ENCODE data around the gene TXNDC2. TPM values are rescaled to one million over a fixed set of nuclear protein-coding genes. Genes with fewer than 3 reads are reported as not detected.
A peak's percentile ranks its signal among the peaks of the same experiment; 100 is the strongest.
"Not testable (repeated sequence)": the region's sequence is repeated elsewhere in the genome, so short reads cannot be mapped to it uniquely, and the experiment has no call there.

Gene TXNDC2
- polyA plus RNA-seq, 3 donors from 2014 or later = not detected

- no peaks in the 10 kb centered on the region for H3K4me1 Mint-ChIP-seq
- no peak overlapping the region for H3K4me3 Mint-ChIP-seq
- peaks cover 0 to 15% (median 5%) of the 10 kb centered on the region in 3 donors for H3K27me3 Mint-ChIP-seq (ENCODE audit: low read depth in 3 of 3)
- H3K27ac Mint-ChIP-seq = no peak overlapping the region
- DNase-seq = no peak
- no peaks in the 10 kb centered on the region for H3K9me3 Mint-ChIP-seq
- H3K36me3 Mint-ChIP-seq = no peaks in the 10 kb centered on the region
Observed at GRCh38 chr18:9901377-9901776, 15.6 kb downstream of the TXNDC2 start.

DNA sequence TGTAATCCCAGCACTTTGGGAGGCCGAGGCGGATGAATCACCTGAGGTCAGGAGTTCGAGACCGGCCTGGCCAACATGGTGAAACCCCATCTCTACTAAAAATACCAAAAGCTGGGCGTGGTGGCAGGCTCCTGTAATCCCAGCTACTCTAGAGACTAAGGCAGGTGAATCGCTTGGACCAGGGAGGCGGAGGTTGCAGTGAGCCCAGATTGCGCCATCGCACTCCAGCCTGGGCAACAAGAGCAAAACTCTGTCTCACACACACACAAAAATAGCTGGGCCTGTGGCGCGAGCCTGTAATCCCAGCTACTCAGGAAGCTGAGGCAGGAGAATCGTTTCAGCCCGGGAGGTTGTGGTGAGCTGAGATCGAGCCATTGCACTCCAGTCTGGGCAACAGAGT, 16.5 kb downstream of the TXNDC2 start:
- H3K9me3 Mint-ChIP-seq, DNase-seq, H3K4me1 Mint-ChIP-seq, H3K36me3 Mint-ChIP-seq, H3K4me3 Mint-ChIP-seq, H3K27ac Mint-ChIP-seq: not testable (repeated sequence)
- H3K27me3 Mint-ChIP-seq (ENCODE audit: low read depth in 3 of 3) = peaks cover 0 to 17% (median 5%) of the 10 kb centered on the region in 3 donors

- Mint-ChIP-seq H3K36me3 (no peaks in the 10 kb centered on the region), H3K4me1 (no peaks in the 10 kb centered on the region), H3K27me3 (ENCODE audit: low read depth in 3 of 3) (peaks cover 0 to 20% (median 5%) of the 10 kb centered on the region in 3 donors), H3K9me3 (no peaks in the 10 kb centered on the region), H3K4me3 (no peak overlapping the region), H3K27ac (no peak overlapping the region)
- no peak for DNase-seq
Observed at GRCh38 chr18:9902832-9903231, 17.1 kb downstream of the TXNDC2 start.

DNA sequence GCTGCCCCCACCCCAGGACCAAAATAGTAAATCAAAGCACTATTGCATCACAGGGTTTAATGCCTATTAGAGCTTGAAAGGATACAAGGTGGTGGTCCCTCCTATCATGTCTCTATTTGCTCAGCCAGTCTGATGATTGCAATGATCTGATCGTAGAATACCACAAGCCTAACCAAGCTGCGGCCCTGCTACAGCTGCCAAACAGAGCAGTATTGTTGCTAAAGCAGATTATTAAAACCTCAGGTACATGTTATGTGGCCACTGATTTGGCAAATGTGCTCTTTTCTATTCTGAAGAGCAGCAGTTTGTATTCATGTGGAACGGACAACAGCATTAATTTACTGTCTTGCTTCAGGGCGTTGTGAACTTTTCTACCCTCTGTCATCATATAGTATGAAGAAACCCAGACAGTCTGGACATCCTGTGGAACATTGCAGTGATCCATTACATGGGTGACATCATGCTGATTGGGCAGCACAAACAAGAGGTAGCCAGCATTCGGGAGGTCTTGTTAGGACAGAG, 19.7 kb downstream of the TXNDC2 start:
- H3K4me1 Mint-ChIP-seq = no peaks in the 10 kb centered on the region

DNA sequence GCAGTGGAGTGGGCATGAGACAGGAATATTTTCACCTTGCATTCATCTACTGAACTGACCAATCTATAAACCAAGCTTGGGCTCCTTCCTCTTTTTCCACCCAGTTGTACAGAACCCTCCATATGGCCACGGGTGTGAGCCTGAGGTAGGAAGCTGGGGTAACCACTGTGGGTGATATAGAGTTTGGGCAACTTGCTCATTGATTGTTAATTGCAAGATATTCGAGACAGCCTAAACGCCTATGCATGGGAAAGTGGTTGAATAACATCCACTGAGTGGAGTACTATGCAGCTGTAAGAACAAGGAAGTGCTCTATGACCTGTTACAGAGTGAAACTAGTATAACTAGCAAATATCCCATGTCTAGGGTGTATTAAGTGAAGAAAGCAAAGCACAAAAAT, 20.7 kb downstream of the TXNDC2 start:
- Mint-ChIP-seq H3K27ac (no peak overlapping the region), H3K4me1 (no peaks in the 10 kb centered on the region), H3K4me3 (no peak overlapping the region), H3K27me3 (ENCODE audit: low read depth in 3 of 3) (peaks cover 2 to 30% (median 6%) of the 10 kb centered on the region in 3 donors), H3K9me3 (no peaks in the 10 kb centered on the region), H3K36me3 (no peaks in the 10 kb centered on the region)
- no peak for DNase-seq

More for the DNA sequence above, 19.7 kb downstream of the TXNDC2 start:
- Mint-ChIP-seq H3K27me3 (ENCODE audit: low read depth in 3 of 3) (peaks cover 2 to 30% (median 7%) of the 10 kb centered on the region in 3 donors), H3K4me3 (no peak overlapping the region), H3K27ac (no peak overlapping the region), H3K9me3 (no peaks in the 10 kb centered on the region), H3K36me3 (no peaks in the 10 kb centered on the region)
- DNase-seq = no peak

DNA sequence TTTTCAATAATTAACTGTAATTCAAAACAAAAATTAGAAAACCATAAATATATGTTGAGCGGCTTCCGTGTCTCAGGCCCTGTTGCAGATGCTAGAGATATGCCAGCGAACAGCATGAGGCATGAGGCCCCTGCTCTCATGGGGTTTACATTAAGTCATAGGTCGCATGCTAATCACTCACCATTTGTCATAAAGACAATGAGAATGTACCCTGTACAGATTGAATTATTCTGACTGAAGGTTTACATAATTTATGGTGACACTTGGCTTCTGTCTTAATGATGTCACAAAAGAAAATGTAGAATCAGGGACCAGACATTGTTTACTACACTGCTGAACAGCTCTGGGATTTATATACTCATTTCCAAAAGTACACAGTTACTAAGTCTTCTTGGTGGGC, 22.1 kb downstream of the TXNDC2 start:
- no peaks in the 10 kb centered on the region for H3K9me3 Mint-ChIP-seq
- no peaks in the 10 kb centered on the region for H3K36me3 Mint-ChIP-seq
- no peak overlapping the region for H3K27ac Mint-ChIP-seq
- DNase-seq = no peak
- H3K4me1 Mint-ChIP-seq = peaks cover 2 to 3% of the 10 kb centered on the region in 2 donors
- peaks cover 2 to 28% (median 6%) of the 10 kb centered on the region in 3 donors for H3K27me3 Mint-ChIP-seq (ENCODE audit: low read depth in 3 of 3)
- no peak overlapping the region for H3K4me3 Mint-ChIP-seq

- Mint-ChIP-seq H3K27ac (no peak overlapping the region), H3K27me3 (ENCODE audit: low read depth in 3 of 3) (peaks cover 6 to 32% (median 14%) of the 10 kb centered on the region in 3 donors), H3K36me3 (no peaks in the 10 kb centered on the region), H3K9me3 (no peaks in the 10 kb centered on the region), H3K4me1 (peaks cover 9 to 13% of the 10 kb centered on the region in 2 donors), H3K4me3 (no peak overlapping the region)
- DNase-seq = no peak
Observed at GRCh38 chr18:9910071-9910470, 24.3 kb downstream of the TXNDC2 start.

GRCh38 chr18:9910661-9911060, 24.9 kb downstream of the TXNDC2 start:
- DNase-seq = no peak
- Mint-ChIP-seq H3K4me1 (peaks cover 15 to 19% of the 10 kb centered on the region in 2 donors), H3K27me3 (ENCODE audit: low read depth in 3 of 3) (peaks cover 7 to 34% (median 17%) of the 10 kb centered on the region in 3 donors), H3K4me3 (no peak overlapping the region), H3K9me3 (no peaks in the 10 kb centered on the region), H3K27ac (no peak overlapping the region), H3K36me3 (no peaks in the 10 kb centered on the region)

GRCh38 chr18:9911226-9911625, 25.5 kb downstream of the TXNDC2 start:
- Mint-ChIP-seq H3K27ac (peak overlapping the region in 1 of 6 donors; percentile 29), H3K4me1 (peaks cover 21 to 25% of the 10 kb centered on the region in 2 donors), H3K27me3 (ENCODE audit: low read depth in 3 of 3) (peaks cover 7 to 30% (median 17%) of the 10 kb centered on the region in 3 donors), H3K9me3 (peaks cover 0 to under 1% (median 0%) of the 10 kb centered on the region in 6 donors), H3K4me3 (no peak overlapping the region), H3K36me3 (no peaks in the 10 kb centered on the region)
- no peak for DNase-seq

DNA sequence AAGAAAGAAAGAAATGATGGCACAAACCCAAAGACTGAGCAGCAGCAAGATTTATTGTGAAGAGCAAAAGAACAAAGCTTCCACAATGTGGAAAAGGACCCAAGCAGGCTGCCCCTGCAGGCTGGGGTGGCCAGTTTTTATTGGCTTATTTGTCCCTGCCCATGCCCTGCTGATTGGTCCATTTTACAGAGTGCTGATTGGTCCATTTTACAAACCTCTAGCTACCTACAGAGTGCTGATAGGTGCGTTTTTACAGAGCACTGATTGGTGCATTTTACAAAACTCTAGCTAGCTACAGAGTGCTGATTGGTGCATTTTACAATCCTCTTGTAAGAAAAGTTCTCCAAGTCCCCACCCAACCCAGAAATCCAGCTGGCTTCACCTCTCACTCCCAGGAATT, 26.5 kb downstream of the TXNDC2 start:
- H3K27ac Mint-ChIP-seq, H3K36me3 Mint-ChIP-seq, H3K9me3 Mint-ChIP-seq, H3K4me3 Mint-ChIP-seq: not testable (repeated sequence)
- DNase-seq = peak in 2 of 3 donors; percentile 4 to 10
- Mint-ChIP-seq H3K27me3 (ENCODE audit: low read depth in 3 of 3) (peaks cover 7 to 27% (median 17%) of the 10 kb centered on the region in 3 donors), H3K4me1 (peaks cover 26 to 31% of the 10 kb centered on the region in 2 donors)

DNA sequence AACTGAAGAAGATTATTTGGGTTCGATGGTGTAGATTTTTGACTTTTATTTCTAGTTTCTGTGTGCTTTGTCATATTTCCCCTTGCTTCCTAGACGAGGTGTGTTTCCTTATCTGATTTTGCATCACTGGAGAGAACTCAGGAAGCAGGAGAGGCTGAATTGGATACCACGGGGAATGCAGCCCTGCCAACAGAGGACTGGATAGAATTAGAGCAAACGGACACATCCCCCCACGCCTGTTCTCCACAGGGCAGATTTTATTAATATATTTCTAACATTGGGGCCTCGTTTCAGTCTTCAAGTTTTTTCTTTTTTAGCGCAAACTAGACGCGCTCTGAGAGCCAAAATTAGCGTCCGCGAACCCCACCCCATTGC, 27.4 kb downstream of the TXNDC2 start:
- peak overlapping the region; percentile 73 to 96 (median 94) for H3K27ac Mint-ChIP-seq
- H3K27me3 Mint-ChIP-seq (ENCODE audit: low read depth in 3 of 3) = peaks cover 7 to 21% (median 16%) of the 10 kb centered on the region in 3 donors
- H3K9me3 Mint-ChIP-seq = peaks cover 0 to 1% (median 0%) of the 10 kb centered on the region in 6 donors
- peaks cover 26 to 31% of the 10 kb centered on the region in 2 donors for H3K4me1 Mint-ChIP-seq
- H3K4me3 Mint-ChIP-seq = peak overlapping the region; percentile 87 to 95 (median 91)
- no peak for DNase-seq
- H3K36me3 Mint-ChIP-seq = no peaks in the 10 kb centered on the region

- Mint-ChIP-seq H3K4me1 (peaks cover 26 to 31% of the 10 kb centered on the region in 2 donors), H3K36me3 (no peaks in the 10 kb centered on the region), H3K27me3 (ENCODE audit: low read depth in 3 of 3) (peaks cover 7 to 17% (median 16%) of the 10 kb centered on the region in 3 donors), H3K9me3 (peaks cover 0 to 1% (median 0%) of the 10 kb centered on the region in 6 donors), H3K27ac (peak within 1 kb of the TSS; percentile 91 to 96 (median 94)), H3K4me3 (peak within 1 kb of the TSS; percentile 88 to 95 (median 91))
- peak; percentile 95 to 98 (median 96) for DNase-seq
Observed at GRCh38 chr18:9913526-9914333, 28.0 kb downstream of the TXNDC2 start, which contains the start of gene VAPA. Gene VAPA (plus strand): TSS chr18:9914016. CDS start chr18:9914257, 241 bp downstream.

DNA sequence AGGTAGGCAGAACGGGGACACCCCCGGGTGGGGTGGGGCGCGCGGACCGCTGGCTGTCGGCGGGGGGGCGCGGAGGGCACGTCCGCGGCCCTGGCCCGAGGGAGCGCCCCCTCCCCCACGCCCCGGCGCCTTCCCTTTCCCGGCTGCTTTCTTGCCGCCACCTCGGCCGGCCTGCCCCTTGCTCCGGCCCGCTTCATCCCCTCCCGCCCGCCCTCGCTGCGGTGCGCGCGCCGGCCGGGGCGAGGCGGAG, 28.5 kb downstream of the TXNDC2 start:
- Mint-ChIP-seq H3K27ac (peak overlapping the region in 4 of 6 donors; percentile 73 to 95 (median 84)), H3K9me3 (peaks cover 0 to 1% (median 0%) of the 10 kb centered on the region in 6 donors), H3K4me3 (peak overlapping the region; percentile 87 to 95 (median 91)), H3K4me1 (peaks cover 26 to 31% of the 10 kb centered on the region in 2 donors), H3K27me3 (ENCODE audit: low read depth in 3 of 3) (peaks cover 6 to 16% (median 16%) of the 10 kb centered on the region in 3 donors), H3K36me3 (no peaks in the 10 kb centered on the region)
- no peak for DNase-seq

DNA sequence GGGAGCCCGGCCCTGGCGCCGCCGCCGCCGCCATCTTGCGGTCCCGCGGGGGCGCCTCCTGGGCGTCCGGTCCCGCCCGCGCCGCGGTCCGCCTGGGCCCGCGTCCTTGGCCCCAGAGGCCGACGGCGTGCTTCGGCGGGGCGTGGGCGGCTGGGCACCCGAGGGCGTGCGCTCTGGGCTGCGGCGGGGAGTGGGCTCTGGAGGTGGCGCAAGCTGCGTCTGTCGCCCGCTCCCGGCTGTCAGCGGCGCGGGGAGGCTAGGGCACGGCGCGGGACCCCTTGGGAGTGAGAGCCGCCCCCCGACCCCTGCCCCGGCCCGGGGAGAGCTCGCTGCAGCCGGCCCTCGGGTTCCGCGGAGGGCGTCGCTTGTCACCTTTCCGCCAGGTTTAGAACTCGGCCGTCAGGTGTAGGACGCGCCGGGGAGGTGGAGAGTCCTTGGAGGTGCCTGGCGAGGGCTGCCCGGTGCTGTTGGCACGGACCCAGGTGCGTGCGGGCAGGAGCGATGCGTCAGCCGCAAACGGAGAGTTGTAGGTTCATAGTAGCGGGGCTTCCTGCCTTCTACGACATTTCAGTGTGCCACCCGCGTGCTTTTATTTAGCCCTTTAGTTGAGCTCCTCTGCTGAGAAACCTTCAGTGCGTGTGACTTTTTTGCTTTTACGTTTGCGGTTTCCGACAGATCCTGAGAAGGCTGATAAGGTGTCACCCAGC, 29.0 kb downstream of the TXNDC2 start:
- peak; percentile 78 for DNase-seq
- H3K4me1 Mint-ChIP-seq = peaks cover 26 to 31% of the 10 kb centered on the region in 2 donors
- H3K27me3 Mint-ChIP-seq (ENCODE audit: low read depth in 3 of 3) = peaks cover 6 to 14% (median 13%) of the 10 kb centered on the region in 3 donors
- no peaks in the 10 kb centered on the region for H3K36me3 Mint-ChIP-seq
- H3K4me3 Mint-ChIP-seq = peak overlapping the region; percentile 86 to 90 (median 88)
- H3K27ac Mint-ChIP-seq = peak overlapping the region; percentile 89 to 94 (median 91)
- peaks cover 0 to 1% (median 0%) of the 10 kb centered on the region in 6 donors for H3K9me3 Mint-ChIP-seq

Measured in immature natural killer cell (primary cell).